ENCODE data around the gene CNIH2. TPM values are rescaled to one million over a fixed set of nuclear protein-coding genes. Genes with fewer than 3 reads are reported as not detected.
"Not testable (repeated sequence)": the region's sequence is repeated elsewhere in the genome, so short reads cannot be mapped to it uniquely, and the experiment has no call there.

Gene CNIH2
- total RNA-seq, 1 experiment from 2014 or later = not detected

DNA sequence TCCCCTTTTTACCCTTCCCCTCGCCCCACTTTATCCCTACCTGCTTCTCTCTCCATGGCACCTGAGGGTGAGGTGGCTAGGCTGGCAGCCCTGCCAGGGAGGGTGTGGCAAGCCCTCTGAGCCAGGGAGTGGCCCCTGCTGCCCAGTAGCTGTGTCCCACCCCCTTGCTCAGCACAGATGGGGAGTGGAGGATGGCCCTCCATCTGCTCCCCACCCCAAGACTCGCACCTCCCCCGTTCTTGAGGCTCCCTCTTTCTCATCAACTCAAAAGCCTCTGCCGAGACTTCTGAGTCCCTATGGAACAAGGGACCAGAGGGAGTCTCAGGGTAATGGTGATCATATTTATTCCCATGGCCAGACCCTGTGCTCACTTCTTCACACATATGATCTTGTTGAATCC is 15.4 kb downstream of the CNIH2 start:
- no peaks in the 10 kb centered on the region for H3K9me3 ChIP-seq
- H3K4me3 ChIP-seq = no peak overlapping the region
- H3K36me3 ChIP-seq = no peaks in the 10 kb centered on the region
- H3K27me3 ChIP-seq = peaks cover 17% of the 10 kb centered on the region
- no peak for DNase-seq

DNA sequence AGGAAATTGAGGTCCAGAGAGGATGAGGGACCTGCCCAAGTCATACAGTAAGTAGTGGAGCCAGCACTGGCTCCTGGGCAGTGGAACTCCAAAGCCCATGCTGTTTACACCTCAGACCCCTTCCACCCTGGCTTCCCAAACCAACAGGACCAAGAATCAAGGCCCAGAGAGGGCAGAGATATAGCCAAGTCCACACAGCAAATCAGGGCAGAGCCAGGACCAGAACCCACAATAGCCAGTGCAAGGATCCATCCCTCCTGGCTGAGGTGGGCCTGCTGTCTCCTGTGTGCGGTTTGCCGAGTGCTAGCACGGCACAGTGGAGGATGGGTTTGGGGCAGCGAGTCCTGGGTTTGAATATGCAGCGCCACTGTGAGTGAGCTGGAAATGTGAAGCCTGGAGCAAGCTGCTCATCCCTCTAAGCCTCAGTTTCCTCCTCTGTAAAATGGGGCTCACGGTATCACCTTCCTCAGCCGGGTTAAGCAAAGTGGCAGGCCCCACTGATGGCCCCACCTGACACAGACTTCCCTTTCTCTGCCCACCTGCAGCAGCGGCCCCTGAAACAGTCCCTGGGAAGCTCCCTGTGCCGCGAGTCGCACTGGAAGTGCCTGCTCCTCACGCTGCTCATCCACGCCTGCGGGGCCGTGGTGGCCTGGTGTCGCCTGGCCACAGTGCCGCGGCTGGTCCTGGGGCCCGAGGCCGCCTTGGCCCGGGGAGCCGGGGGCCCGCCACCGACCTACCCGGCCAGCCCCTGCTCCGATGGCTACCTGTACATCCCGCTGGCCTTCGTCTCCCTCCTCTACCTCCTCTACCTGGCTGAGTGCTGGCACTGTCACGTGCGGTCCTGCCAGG is 16.0 kb downstream of the CNIH2 start:
- H3K27me3 ChIP-seq = peaks cover 17% of the 10 kb centered on the region
- no peaks in the 10 kb centered on the region for H3K36me3 ChIP-seq
- H3K4me3 ChIP-seq = no peak overlapping the region
- H3K9me3 ChIP-seq = no peaks in the 10 kb centered on the region
- no peak for DNase-seq

DNA sequence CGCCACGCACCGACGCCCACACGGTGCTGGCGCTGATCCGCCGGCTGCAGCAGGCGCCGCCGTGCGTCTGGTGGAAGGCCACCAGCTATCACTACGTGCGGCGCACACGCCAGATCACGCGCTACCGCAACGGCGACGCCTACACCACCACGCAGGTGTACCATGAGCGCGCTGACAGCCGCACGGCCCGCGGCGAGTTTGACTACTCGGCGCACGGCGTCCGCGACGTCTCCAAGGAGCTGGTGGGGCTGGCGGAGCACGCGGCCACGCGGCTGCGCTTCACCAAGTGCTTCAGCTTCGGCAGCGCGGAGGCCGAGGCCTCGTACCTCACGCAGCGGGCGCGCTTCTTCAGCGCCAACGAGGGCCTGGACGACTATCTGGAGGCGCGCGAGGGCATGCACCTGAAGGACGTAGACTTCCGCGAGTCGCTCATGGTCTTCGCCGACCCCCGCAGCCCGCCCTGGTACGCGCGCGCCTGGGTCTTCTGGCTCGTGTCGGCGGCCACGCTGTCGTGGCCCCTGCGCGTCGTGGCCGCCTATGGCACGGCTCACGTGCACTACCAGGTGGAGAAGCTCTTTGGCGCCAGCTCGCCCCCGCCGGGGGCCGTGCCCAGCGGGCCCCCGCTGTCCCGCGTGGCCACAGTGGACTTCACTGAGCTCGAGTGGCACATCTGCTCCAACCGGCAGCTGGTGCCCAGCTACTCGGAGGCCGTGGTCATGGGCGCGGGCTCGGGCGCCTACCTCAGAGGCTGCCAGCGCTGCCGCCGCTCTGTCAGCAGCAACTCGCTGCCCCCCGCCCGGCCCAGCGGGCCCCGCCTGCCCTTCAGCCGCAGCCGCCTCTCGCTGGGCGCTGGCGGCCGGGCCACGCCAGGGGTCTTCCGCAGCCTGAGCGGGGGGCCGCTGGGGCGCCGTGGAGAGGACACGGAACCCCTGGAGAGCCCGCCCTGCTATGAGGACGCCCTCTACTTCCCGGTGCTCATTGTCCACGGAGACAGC is 16.9 kb downstream of the CNIH2 start:
- DNase-seq = no peak
- Histone ChIP-seq H3K36me3 (no peaks in the 10 kb centered on the region), H3K27me3 (peaks cover 17% of the 10 kb centered on the region), H3K4me3 (no peak overlapping the region), H3K9me3 (no peaks in the 10 kb centered on the region)

DNA sequence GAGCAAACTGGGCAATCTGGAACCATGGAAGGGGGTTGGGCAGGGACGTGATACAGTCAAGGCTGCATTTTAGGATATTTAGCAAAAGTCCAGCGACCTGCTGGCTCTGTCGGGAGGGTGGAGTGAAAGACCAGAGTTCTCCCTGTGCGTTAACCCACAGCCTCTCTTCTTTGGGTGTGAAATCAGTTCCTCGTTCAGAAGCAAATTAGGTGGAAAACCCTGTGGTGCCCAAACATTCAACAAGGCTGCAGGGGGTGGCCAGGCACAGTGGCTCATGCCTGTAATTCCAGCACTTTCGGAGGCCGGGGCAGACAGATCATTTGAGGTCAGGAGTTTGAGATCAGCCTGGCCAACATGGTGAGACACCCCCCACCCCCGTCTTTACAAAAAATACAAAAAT is 19.6 kb downstream of the CNIH2 start:
- Histone ChIP-seq H3K9me3 (no peaks in the 10 kb centered on the region), H3K27me3 (peaks cover 2% of the 10 kb centered on the region; the same call in 1 of the 2 replicates), H3K4me3 (no peak overlapping the region), H3K36me3 (no peaks in the 10 kb centered on the region)
- no peak for DNase-seq

DNA sequence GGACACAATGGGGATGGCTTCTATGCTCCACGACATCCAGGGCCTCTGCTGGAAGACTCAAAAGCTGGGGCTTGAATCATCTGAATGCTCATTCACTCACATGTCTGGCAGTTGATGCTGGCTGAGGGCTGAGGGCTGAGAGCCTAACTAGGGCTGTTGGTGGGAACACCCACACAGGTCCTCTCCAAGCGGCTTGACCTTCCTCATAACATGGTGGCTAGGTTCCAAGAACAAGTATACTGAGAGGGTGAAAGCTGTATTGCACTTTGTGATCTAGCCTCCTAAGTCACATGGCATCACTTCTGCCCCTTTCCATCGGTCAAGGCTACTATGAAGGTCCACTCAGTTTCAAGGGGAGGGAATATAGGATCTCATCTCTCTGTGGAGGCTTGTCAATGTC is 21.2 kb downstream of the CNIH2 start:
- DNase-seq = no peak
- Histone ChIP-seq H3K4me3 (no peak overlapping the region), H3K9me3 (no peaks in the 10 kb centered on the region), H3K27me3 (no peaks in the 10 kb centered on the region), H3K36me3 (no peaks in the 10 kb centered on the region)

DNA sequence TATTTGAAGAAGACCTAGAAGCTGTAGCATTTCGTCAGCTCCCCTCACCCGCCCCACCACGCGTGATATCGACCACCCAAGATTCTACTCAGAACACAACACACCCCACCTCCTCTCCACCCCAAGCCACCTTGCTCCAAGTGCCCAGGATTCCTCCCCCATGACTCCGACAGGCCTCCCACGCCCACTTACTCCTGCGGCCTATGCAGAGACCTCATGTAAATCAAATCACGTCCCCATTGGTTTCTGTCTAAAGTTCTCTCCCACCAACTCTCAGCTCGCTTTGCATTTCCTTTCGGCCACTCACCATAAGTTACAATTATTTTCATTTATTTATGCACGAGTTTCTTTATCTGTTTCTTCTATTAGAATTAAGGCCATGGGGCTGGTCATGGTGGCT is 24.7 kb downstream of the CNIH2 start:
- Histone ChIP-seq H3K9me3 (no peaks in the 10 kb centered on the region), H3K4me3 (no peak overlapping the region), H3K27me3 (no peaks in the 10 kb centered on the region), H3K36me3 (no peaks in the 10 kb centered on the region)
- DNase-seq = no peak

DNA sequence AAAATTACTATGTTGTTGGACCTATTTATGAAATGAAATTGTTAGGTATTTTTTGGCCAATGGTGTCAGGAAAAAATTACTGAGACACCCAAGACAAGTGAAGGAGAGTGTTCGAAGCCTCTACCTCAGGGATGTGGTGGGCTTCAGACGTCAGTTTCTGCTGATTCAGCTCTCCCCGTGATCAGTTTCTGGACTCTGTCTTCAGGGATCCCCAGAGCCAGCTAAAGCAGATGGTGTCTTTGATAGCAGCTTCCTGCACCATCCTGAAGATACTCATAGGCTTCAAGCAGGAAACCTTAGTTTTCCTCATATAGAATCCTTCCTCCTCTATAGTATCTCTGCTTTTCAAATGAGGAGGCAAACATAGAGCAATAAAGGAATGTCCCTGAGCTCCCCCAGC is 31.5 kb downstream of the CNIH2 start:
- no peak overlapping the region for H3K4me3 ChIP-seq
- H3K9me3 ChIP-seq = no peaks in the 10 kb centered on the region
- no peaks in the 10 kb centered on the region for H3K36me3 ChIP-seq
- no peak for DNase-seq
- no peaks in the 10 kb centered on the region for H3K27me3 ChIP-seq

DNA sequence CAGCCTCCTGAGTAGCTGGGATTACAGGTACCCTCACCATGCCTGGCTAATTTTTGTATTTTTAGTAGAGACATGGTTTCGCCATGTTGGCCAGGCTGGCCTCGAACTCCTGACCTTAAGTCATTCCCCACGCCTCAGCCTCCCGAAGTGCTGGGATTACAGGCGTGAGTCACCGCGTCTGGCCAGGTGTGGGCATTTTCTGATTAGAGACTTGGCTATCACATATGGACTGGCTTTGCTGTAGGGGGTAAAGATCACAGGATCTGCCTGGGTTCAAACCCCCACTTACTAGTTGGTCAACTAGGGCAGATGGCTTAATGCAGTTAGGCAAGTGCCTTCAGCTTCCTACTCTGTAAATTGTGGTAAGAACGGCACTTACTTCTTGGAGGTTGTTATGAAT is 32.3 kb downstream of the CNIH2 start:
- no peaks in the 10 kb centered on the region for H3K27me3 ChIP-seq
- no peaks in the 10 kb centered on the region for H3K36me3 ChIP-seq
- no peak for DNase-seq
- no peaks in the 10 kb centered on the region for H3K9me3 ChIP-seq
- H3K4me3 ChIP-seq = no peak overlapping the region

DNA sequence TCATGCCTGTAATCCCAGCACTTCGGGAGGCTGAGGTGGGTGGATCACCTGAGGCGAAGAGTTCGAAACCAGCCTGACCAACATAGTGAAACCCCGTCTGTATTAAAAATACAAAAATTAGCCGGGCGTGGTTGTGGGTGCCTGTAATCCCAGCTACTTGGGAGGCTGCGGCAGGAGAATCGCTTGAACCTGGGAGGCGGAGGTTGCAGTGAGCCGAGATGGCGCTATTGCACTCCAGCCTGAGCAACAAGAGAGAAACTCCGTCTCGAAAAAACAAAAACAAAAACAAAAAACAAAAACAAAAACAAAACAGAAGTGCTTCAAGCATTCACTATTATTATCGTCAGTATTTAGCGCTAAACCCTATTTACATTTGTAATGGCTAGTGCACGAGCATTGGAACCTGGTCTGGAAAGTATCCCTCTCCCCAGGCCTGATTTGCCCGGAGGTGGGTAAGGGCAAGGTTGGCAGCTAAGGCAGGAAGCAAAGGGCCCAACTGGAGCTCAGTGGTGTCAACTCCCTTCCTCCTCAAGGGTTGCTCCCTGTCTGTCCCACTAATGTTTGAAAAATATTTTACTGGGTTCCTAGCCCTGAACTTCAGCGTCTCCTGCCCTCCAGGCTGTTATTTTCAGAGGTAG is 32.9 kb downstream of the CNIH2 start:
- DNase-seq, H3K9me3 ChIP-seq, H3K27me3 ChIP-seq, H3K36me3 ChIP-seq, H3K4me3 ChIP-seq: not testable (repeated sequence)

DNA sequence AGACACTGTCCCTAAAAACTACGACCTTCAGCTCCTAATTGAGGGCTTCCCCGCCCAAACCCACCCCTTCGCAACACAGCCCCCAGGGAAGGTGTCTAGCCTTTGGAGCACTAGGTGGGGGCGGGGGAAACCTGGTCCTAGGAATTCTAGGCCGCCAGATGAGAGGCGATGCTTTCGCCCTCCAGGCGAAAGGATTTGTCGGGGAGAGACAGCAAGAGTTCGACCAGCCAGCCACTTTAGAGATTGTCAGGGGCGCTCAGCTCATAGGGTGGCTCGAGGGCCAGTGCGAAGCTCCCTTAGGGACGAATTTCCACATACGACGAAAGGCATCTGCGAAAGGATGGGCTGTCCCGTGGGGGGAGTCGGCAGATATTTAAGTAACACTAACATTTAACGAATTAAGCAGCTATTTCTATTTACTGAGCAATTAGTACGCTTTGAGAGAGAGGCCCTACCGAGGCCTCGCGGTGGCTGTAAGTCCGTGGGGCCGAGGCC is 33.5 kb downstream of the CNIH2 start:
- no peak for DNase-seq
- no peaks in the 10 kb centered on the region for H3K9me3 ChIP-seq

DNA sequence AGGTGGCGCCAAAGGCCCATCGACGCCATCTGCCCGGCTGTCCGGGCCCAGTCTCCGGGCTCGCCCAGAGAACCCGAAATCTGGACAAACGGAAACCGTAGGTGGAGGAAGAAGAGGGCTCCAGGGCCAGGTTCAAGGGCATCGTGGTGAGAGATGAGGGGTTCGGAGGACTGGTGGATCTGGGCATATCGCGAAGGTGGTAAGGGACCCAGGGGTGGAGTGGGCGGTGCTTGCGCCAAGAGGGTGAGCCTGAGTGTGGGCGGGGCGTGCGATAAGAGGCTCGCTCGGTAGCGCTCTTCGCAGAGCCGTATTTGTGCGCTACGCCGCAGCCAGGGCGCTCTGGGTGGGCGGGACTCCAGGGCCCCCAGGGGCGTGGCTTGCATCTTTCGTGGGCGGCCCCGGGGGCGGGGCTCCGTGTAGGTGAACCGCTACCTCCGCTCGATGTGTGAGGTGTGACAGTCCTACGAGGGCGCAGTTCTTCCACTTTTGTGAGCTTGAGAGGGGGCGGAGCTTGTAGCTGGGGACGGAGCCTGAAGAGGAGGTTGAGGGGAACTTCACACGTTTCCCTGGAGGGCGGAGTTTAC is 34.1 kb downstream of the CNIH2 start:
- Histone ChIP-seq H3K27me3 (no peaks in the 10 kb centered on the region), H3K36me3 (no peaks in the 10 kb centered on the region), H3K9me3 (no peaks in the 10 kb centered on the region), H3K4me3 (peak overlapping the region; percentile 42)
- DNase-seq = peak; percentile 82

More for the DNA sequence above, 33.5 kb downstream of the CNIH2 start:
- peak overlapping the region; percentile 42 for H3K4me3 ChIP-seq
- H3K36me3 ChIP-seq = no peaks in the 10 kb centered on the region
- H3K27me3 ChIP-seq = no peaks in the 10 kb centered on the region

DNA sequence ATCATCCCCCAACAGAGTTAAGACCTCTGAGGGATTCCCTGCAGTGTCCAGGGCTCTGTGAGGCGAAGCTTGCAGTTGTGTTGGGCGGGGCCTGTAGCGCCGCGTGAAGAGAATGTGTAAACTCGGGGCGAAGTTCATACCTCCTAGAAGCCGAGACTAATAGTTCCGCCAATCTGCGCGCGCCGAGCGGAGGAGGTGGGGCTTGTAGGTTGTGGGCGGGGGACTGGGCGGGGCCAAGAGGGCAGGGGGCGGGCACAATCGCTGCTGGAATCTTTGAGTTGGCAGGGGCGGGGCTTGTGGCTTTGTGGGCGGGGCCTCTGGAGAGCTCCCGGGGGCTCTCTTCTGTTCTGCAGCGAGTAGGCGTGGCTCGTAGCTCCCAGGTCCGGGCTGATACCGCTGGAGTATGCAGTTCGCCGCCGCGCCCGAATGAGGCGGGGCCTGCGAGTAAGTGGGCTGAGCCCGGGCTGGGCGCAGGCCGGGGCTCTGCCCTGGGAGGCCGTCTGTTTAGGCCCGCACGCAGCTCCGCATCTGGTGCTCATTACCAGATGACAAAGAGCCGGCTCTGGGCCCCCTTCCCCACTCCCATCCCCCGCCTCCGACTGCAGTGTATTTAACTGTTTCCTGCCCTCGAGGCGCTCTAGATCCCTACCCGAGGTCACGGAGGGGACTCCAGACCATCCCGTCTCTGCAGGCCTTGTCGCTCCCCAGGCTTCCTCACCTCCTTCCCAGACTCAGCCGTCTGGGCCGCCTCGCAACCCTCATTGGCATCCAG is 34.8 kb downstream of the CNIH2 start:
- Histone ChIP-seq H3K4me3 (peak overlapping the region; percentile 42), H3K36me3 (no peaks in the 10 kb centered on the region), H3K27me3 (no peaks in the 10 kb centered on the region), H3K9me3 (no peaks in the 10 kb centered on the region)
- peak; percentile 99 for DNase-seq

DNA sequence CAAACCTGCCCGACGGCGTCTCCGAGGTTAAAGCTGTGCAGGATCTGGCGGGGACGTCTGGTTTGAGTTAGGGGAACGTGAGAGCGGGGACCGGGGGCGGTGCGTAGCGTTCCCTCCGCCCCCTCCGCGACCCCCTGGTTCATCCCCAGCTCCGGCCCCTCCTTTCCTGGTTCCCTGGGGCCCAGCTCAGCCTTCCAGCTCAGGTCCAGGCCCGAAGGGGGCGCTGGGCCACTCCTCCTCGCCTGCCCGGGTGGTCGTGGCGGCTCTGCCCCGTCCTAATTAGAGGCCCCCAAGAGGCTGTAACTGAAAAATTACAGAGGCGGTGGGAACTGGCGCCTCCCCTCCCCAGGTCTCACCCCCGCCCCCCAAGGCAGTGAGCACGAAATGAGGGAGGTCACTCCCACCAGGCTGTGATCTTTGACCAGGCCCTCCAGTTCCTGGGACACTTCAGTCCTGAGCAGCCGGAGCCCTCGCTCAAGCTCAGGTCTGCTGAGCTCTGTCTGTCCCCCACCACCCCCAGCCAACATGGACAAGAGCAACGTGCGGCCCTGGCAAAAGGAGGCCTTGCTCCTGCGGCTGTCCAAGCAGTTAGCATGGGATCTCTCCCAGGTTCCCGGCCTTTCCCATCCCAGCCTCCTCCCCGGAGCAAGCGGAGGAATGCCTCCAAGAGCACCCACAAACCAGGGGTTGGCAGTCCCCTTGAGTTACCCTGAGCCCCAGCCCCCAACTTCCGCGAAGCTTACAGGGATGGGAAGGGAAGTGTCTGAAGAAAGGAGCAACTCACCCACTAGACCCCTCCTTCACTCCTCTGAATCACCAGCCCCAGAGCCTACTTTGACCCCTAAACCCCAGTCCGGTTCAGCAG is 35.6 kb downstream of the CNIH2 start:
- H3K4me3 ChIP-seq = peak overlapping the region; percentile 36
- no peak for DNase-seq
- no peaks in the 10 kb centered on the region for H3K9me3 ChIP-seq
- H3K36me3 ChIP-seq = no peaks in the 10 kb centered on the region
- H3K27me3 ChIP-seq = no peaks in the 10 kb centered on the region

DNA sequence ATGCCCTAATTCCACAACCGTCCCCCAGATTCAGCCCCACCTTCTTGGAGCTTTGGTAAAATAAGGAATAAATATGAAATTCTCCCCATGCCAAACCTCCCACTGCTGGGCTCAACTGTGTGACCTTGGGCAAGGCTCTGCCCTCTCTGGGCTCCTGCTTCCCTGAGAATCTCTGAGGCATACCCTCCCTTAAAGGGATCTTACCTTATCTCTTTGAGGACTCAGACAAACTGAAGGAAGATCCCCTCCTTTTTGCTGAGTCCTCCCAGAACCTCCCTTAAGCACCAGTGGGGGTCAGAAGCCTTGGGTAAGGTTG is 36.2 kb downstream of the CNIH2 start:
- H3K4me3 ChIP-seq = no peak overlapping the region
- no peak for DNase-seq

More for the DNA sequence above, 36.2 kb downstream of the CNIH2 start:
- no peaks in the 10 kb centered on the region for H3K36me3 ChIP-seq
- no peaks in the 10 kb centered on the region for H3K27me3 ChIP-seq
- no peaks in the 10 kb centered on the region for H3K9me3 ChIP-seq

All from MG63 (cell line).